ENCODE measurements around the gene PLXNA4. TPM values are rescaled to one million over a fixed set of nuclear protein-coding genes. Genes with fewer than 3 reads are reported as not detected.

The PLXNA4 gene
- total and polyA plus RNA-seq, 8 donors, result 1.9 to 6.6 (median 3.4) TPM

DNA sequence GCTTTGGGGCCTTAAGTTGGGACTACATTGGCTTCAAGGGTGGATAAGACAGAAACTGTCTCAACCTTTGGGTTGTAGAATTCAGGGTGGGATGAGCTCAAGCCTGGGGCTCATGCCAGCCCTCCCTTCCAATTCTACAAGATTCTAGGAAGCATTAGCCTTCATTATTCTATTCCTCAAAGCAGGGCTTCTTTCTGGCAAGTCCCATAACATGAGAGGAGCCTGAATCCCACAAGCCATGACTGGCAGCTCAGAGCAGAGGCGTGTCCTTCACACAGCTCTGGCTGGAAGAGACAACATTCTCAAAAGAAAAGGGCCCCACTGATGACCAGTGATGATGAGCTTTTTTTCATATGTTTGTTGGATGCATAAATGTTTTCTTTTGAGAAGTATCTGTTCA lies 187.6 kb downstream of the PLXNA4 start:
- Histone ChIP-seq H3K27ac (no peak overlapping the region), H3K27me3 (peaks cover 0 to 21% of the 10 kb centered on the region in 2 donors), H3K4me1 (peaks cover 0 to 3% of the 10 kb centered on the region in 2 donors), H3K9me3 (no peaks in the 10 kb centered on the region), H3K4me3 (no peak overlapping the region), H3K36me3 (no peaks in the 10 kb centered on the region)
- intact Hi-C loops (cut with DNase I), result no loop called here
- DNase-seq (no peak), ATAC-seq (no peak)
- no peak for TF ChIP-seq CTCF (IDR thresholded peaks at IDR 0.05)

DNA sequence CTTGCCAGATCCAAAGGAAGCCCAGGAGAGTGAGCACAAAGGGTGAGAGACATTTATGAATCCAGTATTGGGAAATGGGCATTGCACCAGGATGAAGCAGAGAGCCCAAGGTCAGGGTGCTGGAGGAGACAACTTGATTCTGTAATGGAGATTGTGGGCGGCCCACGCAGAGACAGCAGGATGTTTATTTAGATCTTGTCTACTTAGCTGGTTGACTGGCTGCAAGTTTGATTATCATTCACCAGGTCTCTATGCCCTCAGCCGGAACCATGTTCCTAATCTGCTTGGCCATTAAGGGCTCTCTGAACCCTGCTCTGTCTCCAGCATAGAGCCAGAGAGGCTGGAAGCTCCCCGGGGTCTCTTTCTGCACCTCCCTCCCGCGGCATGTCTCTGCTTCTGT lies 188.7 kb downstream of the PLXNA4 start:
- H3K4me1 ChIP-seq, result peaks cover 0 to 3% of the 10 kb centered on the region in 2 donors
- no peak overlapping the region for H3K27ac ChIP-seq
- H3K4me3 ChIP-seq, result no peak overlapping the region
- ATAC-seq (no peak), DNase-seq (no peak)
- peaks cover 0 to 21% of the 10 kb centered on the region in 2 donors for H3K27me3 ChIP-seq
- H3K36me3 ChIP-seq, result no peaks in the 10 kb centered on the region
- intact Hi-C loops (cut with DNase I), result no loop called here
- H3K9me3 ChIP-seq, result no peaks in the 10 kb centered on the region
- TF ChIP-seq CTCF (IDR thresholded peaks at IDR 0.05), result no peak

GRCh38 chr7:132386201-132386681 lies 190.0 kb downstream of the PLXNA4 start:
- H3K4me3 ChIP-seq, result no peak overlapping the region
- no peaks in the 10 kb centered on the region for H3K36me3 ChIP-seq
- no peak for TF ChIP-seq CTCF (IDR thresholded peaks at IDR 0.05)
- H3K4me1 ChIP-seq, result peaks cover 3 to 6% of the 10 kb centered on the region in 2 donors
- intact Hi-C loops (cut with DNase I), result no loop called here
- no peak for DNase-seq
- ATAC-seq, result peak; percentile 52
- H3K27me3 ChIP-seq, result peaks cover 0 to 29% of the 10 kb centered on the region in 2 donors
- H3K27ac ChIP-seq, result no peak overlapping the region
- H3K9me3 ChIP-seq, result no peaks in the 10 kb centered on the region

GRCh38 chr7:132383962-132384361 lies 192.3 kb downstream of the PLXNA4 start:
- intact Hi-C loops (cut with DNase I), result no loop called here
- peaks cover 3 to 6% of the 10 kb centered on the region in 2 donors for H3K4me1 ChIP-seq
- no peak for DNase-seq
- H3K36me3 ChIP-seq, result no peaks in the 10 kb centered on the region
- no peak overlapping the region for H3K4me3 ChIP-seq
- H3K27me3 ChIP-seq, result peaks cover 0 to 29% of the 10 kb centered on the region in 2 donors
- H3K27ac ChIP-seq, result no peak overlapping the region
- TF ChIP-seq CTCF (IDR thresholded peaks at IDR 0.05), result no peak
- ATAC-seq, result no peak
- H3K9me3 ChIP-seq, result no peaks in the 10 kb centered on the region

DNA sequence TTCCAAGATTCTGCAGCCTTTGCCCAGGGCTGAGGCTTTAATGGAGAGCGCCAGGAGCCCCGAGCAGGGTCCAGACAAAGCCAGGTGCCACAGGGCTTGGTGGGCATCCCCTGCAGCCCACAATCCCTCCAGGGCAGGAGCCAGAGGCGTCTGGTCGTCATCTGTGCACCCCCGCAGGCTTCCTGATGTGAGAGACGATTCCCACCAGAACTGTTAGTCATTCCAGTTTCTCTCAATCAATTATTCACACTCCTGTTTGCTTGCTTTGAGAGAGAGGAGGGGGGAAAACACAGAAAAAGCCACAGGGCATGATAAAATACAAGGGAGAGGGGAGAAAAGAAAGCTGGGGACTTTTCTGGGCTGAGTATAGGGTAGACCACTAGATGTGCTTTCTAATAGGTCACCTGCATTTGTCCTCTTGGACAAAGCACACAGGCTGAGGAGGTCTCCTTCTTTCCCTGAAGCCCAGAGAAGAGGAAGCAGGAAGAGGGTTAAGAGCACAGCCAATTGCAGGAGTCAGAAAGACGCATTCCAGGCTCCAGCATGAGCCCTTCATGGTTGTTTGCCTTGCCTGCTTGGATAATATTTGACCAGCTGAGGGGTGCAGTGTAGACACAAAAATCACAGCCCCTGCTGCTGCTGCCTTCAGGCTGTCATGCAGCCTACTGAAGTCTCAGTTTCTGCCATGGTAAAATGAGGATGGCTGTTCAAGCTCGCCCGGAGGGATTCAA lies 194.4 kb downstream of the PLXNA4 start:
- peaks cover 0 to 27% of the 10 kb centered on the region in 2 donors for H3K27me3 ChIP-seq
- ATAC-seq, result peak; percentile 59
- H3K36me3 ChIP-seq, result no peaks in the 10 kb centered on the region
- intact Hi-C loops (cut with DNase I), result no loop called here
- peak in 1 of 4 donors; percentile 54 for DNase-seq
- H3K9me3 ChIP-seq, result no peaks in the 10 kb centered on the region
- no peak for TF ChIP-seq CTCF (IDR thresholded peaks at IDR 0.05)
- no peak overlapping the region for H3K27ac ChIP-seq
- no peak overlapping the region for H3K4me3 ChIP-seq
- H3K4me1 ChIP-seq, result peaks cover 3 to 6% of the 10 kb centered on the region in 2 donors
